GM20000 (cell line): ENCODE data around the gene KRT9.

Experiments
- DNase-seq: peaks from one replicate; pipeline ENCODE4 v3.0.0; 2012; ENCODE audit warnings: low spot score
- TF ChIP-seq, protein P1 (sequence below): IDR thresholded peaks from 2 replicates; pipeline ENCODE4 v1.5.1; 2012; ENCODE audit warnings: mild to moderate bottlenecking, control low read depth; ENCODE audit errors: extremely low read depth, missing control alignments

Gene KRT9

DNA sequence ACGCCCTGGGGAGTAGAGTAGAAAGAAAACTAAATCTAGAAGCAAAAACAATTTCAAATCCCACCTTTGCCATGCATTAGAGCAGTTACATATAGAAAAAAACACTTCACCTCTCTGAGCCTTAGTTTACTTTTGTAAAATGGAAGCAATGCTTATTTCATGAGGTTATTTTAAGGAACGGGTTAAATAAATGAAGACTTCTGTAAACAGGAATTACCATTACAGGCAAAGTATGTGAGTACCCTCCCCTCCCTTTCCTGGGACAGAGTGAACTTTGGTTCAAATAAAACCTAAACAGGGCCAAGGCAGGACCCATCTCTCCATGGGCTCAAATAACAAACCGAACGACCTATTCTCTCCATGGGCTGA is 48.6 kb downstream of the KRT9 start:
- TF ChIP-seq, protein P1, sequence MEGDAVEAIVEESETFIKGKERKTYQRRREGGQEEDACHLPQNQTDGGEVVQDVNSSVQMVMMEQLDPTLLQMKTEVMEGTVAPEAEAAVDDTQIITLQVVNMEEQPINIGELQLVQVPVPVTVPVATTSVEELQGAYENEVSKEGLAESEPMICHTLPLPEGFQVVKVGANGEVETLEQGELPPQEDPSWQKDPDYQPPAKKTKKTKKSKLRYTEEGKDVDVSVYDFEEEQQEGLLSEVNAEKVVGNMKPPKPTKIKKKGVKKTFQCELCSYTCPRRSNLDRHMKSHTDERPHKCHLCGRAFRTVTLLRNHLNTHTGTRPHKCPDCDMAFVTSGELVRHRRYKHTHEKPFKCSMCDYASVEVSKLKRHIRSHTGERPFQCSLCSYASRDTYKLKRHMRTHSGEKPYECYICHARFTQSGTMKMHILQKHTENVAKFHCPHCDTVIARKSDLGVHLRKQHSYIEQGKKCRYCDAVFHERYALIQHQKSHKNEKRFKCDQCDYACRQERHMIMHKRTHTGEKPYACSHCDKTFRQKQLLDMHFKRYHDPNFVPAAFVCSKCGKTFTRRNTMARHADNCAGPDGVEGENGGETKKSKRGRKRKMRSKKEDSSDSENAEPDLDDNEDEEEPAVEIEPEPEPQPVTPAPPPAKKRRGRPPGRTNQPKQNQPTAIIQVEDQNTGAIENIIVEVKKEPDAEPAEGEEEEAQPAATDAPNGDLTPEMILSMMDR: no peak
- DNase-seq: no peak

DNA sequence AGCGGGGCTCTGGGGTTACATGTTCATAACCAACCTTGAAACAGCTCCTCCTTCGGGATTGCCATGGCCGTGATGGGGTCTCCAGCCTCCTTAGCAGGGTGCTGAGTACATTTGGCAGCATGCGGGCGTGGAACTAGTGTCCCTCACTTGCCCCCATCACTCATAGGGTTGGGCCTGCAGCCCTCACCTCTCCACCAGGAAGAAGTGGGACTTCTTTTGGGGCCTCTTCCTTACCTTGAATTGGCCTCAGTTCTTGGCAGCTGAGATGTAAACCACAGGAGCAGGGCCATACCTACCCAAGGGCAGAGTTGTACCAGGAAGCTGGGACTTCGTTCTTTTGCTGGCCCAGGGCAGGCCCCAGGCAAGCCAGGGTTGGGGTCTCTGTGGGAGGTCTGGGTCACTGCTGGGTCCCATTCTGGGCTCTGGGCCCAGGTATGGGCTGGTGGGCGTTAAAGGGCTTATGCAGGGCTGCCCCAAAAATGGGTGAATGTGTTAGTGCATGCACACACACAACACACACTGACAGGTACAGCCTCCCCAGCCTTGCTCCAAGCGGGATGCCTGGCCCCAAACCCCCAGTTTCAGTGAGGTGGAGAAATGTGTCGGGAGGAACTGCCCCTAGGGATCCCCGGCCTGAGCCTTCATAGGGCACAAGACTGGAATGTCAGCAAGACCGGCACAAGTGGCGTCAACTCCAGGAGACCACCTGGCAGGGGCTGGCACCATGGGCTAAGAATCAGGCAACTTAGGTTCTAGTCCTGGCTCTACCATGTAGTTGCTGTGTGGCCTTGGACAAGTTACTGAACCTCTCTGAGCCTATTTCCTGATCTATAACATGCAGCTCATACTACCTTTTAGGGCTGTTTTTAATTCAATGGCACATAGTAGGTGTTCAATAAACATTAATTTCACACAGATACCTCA is 49.3 kb downstream of the KRT9 start:
- DNase-seq: no peak
- TF ChIP-seq, protein P1: no peak

DNA sequence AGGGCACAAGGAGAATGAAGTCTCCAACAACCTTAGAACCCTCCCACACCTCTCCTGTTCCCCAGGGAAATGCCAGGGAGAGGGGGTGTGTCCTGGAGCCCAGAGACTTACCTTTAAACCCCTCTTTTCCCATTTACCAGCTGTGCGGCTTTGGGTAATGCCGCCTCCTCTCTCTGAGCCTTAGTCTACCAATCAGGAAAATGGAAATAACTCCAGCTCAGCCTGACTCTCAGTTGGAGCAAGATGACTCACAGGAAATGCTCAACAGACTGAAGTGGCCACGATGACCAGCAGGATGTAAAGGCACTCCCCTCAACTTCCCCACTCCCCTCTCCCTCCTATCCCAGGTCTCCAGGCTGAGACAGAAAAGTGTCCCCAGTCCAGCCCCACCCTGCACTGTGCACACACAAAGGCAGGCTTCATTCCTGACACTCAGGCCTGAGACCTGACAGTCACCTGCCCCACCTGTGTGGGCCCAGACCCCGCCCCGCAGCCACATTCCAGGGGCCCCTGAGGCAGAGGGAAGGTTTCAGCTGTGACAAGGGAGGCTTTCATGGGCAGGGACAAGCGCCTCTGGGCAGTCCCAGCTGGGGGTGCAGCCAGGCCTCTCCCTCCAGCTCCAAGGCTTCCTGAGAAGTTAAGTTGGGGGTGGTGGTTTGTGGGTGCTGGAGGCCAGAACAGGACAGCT is 50.1 kb downstream of the KRT9 start:
- TF ChIP-seq, protein P1: no peak
- no peak for DNase-seq

DNA sequence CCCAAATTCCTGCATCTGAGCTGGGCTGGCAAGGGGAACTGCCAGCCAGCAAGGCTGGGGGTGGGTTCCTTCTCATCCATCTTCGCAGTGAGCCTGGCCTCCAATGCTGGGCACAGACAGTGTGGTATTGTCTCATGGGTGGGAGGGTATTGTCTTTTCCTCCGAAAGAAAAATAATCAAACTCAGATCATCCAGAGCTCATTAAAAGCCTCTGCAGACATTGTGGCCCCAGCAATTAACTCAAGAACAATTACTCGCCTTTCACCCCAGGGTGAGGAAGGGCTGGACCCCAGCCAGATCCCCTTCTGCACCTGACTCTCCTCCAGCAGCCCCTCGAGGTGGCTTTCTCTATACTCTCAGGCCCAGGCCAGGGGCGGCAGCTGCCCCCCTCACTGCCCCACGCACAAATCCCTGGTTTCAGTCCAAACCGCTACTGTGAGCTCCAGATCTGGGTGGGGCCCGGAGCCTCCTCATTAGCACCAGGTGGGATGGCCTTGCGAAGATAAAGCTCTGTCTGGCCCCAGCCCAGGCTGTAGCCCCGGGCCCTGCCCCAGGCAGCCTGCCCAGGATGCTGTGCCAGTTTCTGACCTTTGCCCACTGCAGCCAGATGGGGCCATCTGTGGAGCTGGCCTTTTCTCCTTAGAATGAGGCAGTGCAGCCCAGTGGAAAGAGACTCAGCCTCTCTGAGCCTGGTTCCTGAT is 50.9 kb downstream of the KRT9 start:
- DNase-seq: no peak

DNA sequence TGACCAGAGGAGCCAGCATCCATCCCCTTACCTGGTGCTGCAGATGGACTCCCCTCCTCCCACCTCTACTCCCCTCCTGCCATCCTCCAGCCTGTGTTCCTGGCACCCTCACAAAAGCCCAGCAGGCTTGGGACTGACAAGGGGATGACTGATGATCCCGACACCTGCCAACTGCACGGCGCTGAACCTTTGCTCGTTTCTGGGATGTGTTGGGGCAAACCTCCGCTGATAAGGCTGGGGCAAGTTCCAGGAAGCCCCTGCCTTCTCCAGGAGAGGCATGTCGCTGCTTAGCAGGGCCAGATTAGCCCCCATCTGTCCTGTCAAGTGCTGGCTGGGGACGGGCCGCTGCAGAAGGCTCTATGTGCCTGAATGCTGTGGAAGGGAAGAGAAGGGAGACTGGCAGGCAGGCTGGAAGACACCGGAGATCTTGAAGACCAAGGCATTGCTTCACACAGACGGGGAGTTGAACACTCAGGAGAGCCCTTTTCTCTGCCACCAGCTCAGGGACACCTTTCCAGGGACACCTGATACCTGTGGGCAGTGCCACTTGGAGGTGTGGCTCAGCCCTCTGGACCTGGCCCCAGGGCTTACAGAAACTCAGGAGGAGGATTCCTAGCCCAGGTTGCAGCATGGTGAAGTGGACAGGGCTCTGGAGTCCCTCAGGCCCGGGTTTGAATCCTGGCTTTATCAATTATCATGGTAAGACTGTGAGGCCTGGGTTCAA is 52.2 kb downstream of the KRT9 start:
- TF ChIP-seq, protein P1: no peak
- no peak for DNase-seq

More for the DNA sequence above, 50.9 kb downstream of the KRT9 start:
- TF ChIP-seq, protein P1: no peak

DNA sequence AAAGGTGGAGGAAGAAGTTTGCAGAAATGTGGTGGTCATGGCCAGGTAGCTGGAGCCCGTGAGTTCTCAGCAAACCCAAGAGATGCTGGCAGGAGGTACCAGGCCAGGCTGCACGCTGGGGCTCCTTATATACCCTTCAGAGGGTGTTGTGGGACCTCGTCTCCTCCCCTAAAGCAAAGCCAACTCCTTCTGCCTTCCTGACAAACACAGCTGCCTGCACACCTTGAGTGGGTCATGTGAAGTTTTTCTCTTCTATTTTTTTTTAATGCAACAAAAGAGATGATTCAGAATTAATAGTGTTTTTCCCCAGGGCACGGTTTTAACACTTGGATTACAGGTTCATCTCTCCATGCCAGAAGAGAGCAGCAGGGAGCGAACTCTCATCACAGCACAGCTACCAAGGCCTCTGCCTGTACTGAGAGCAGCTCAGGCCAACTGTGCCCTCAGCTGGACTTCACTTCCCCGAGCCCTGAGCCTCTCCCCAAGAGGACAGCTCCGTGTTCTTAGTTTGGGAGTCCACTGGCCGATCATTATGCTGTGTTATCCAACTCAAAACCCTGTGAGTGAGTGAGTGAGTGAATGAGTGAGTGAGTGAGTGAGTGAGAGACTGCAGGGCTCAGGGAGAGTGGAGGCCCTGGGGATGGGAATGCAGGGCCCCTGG is 52.9 kb downstream of the KRT9 start, which contains the start of gene KRT15:
Gene KRT15, minus strand, starts transcription at position 102 of the 661 bp plus-strand sequence. Its CDS starts 63 bp downstream, at position 39.
- DNase-seq: no peak
- TF ChIP-seq, protein P1: no peak
